Peyer's patch (tissue), 4 donors: Measurements from ENCODE around the gene SMIM1. TPM values are rescaled to one million over a fixed set of nuclear protein-coding genes. Genes with fewer than 3 reads are reported as not detected.

Source experiments
- DNase-seq, 3 donors: peaks; one replicate each; pipeline ENCODE4 v3.0.0-alpha.2; 2017 to 2019
- H3K27ac ChIP-seq, 4 donors: fragments of 200-600 bp; sonication (generic); one replicate each; pipeline ENCODE4 v1.5.1; 2016 to 2019
- H3K27me3 ChIP-seq, 2 donors: fragments of 200-600 bp; sonication (generic); one replicate each; pipeline ENCODE4 v1.5.1; 2019
- H3K36me3 ChIP-seq, 3 donors: fragments of 200-600 bp; sonication (generic); one replicate each; pipeline ENCODE4 v1.5.1; 2016 to 2019
- H3K4me1 ChIP-seq, 4 donors: fragments of 200-600 bp; sonication (generic); one replicate each; pipeline ENCODE4 v1.5.1; 2016 to 2019
- H3K4me3 ChIP-seq, 4 donors: fragments of 200-600 bp; sonication (generic); 1 replicate in 3 of 4; 2 replicates in 1 of 4; pipeline ENCODE4 v1.5.1; 2016 to 2019; ENCODE audit warnings: mild to moderate bottlenecking in 1 of 4
- H3K9me3 ChIP-seq, 4 donors: fragments of 200-600 bp; sonication (generic); one replicate each; pipeline ENCODE4 v1.5.1; 2016 to 2019; ENCODE audit warnings: mild to moderate bottlenecking in 1 of 4
- CTCF ChIP-seq, 6 experiments: fragments of 450-650 bp in 4 of 6; fragments of 200-600 bp in 2 of 6; sonication (generic) in 1 of 6; IDR thresholded peaks; one replicate each; pipeline ENCODE4 v1.5.1; 2017 to 2019; ENCODE audit warnings: antibody characterized with exemption in 6 of 6, mild to moderate bottlenecking in 3 of 6, moderate library complexity in 1 of 6
- POLR2A ChIP-seq, 2 donors: fragments of 450-650 bp; IDR thresholded peaks; one replicate each; pipeline ENCODE4 v1.5.1; 2017; ENCODE audit warnings: antibody characterized with exemption in 2 of 2, mild to moderate bottlenecking in 2 of 2, moderate library complexity in 2 of 2
- total RNA-seq, 4 donors: library from RNA; depleted of rRNA; stranded (reverse); fragments of >200 nt; gene quantifications; one replicate each; pipeline ENCODE4 v1.1.0, GENCODE V29; 2016

SMIM1 gene
- total RNA-seq, 4 donors from 2014 or later, result not detected

- Histone ChIP-seq H3K27me3 (peaks cover 0 to 3% of the 10 kb centered on the region in 2 donors), H3K9me3 (no peaks in the 10 kb centered on the region), H3K4me1 (no peaks in the 10 kb centered on the region), H3K36me3 (peaks cover 0 to 8% (median 0%) of the 10 kb centered on the region in 3 donors), H3K27ac (no peak overlapping the region), H3K4me3 (no peak overlapping the region)
- DNase-seq, result no peak
- TF ChIP-seq CTCF (IDR thresholded peaks at IDR 0.05), result no peak
- no peak for TF ChIP-seq POLR2A (IDR thresholded peaks at IDR 0.05)
Observed at GRCh38 chr1:3732434-3733093, 40.0 kb upstream of the SMIM1 start.

GRCh38 chr1:3733094-3733882 lies 39.3 kb upstream of the SMIM1 start:
- peaks cover 0 to 16% (median 0%) of the 10 kb centered on the region in 3 donors for H3K36me3 ChIP-seq
- peaks cover 0 to 3% of the 10 kb centered on the region in 2 donors for H3K27me3 ChIP-seq
- H3K9me3 ChIP-seq, result no peaks in the 10 kb centered on the region
- TF ChIP-seq POLR2A (IDR thresholded peaks at IDR 0.05), result no peak
- no peak for TF ChIP-seq CTCF (IDR thresholded peaks at IDR 0.05)
- no peak overlapping the region for H3K4me3 ChIP-seq
- no peak overlapping the region for H3K27ac ChIP-seq
- DNase-seq, result no peak
- no peaks in the 10 kb centered on the region for H3K4me1 ChIP-seq

- no peaks in the 10 kb centered on the region for H3K9me3 ChIP-seq
- peaks cover 0 to 23% (median 0%) of the 10 kb centered on the region in 3 donors for H3K36me3 ChIP-seq
- no peaks in the 10 kb centered on the region for H3K4me1 ChIP-seq
- H3K27me3 ChIP-seq, result peaks cover 0 to 3% of the 10 kb centered on the region in 2 donors
- H3K27ac ChIP-seq, result no peak overlapping the region
- DNase-seq, result no peak
- no peak overlapping the region for H3K4me3 ChIP-seq
- TF ChIP-seq CTCF (IDR thresholded peaks at IDR 0.05), result no peak
- TF ChIP-seq POLR2A (IDR thresholded peaks at IDR 0.05), result no peak
Observed at GRCh38 chr1:3733883-3734589, 38.5 kb upstream of the SMIM1 start.

- Histone ChIP-seq H3K27ac (no peak overlapping the region), H3K36me3 (peaks cover 0 to 23% (median 0%) of the 10 kb centered on the region in 3 donors)
Observed at GRCh38 chr1:3734602-3735001, 37.9 kb upstream of the SMIM1 start.

More at GRCh38 chr1:3734602-3735001, 37.9 kb upstream of the SMIM1 start:
- H3K4me1 ChIP-seq, result no peaks in the 10 kb centered on the region
- H3K4me3 ChIP-seq, result no peak overlapping the region
- TF ChIP-seq CTCF (IDR thresholded peaks at IDR 0.05) (no peak), POLR2A (IDR thresholded peaks at IDR 0.05) (no peak)
- no peaks in the 10 kb centered on the region for H3K9me3 ChIP-seq
- DNase-seq, result no peak
- peaks cover 0 to 3% of the 10 kb centered on the region in 2 donors for H3K27me3 ChIP-seq
